HG03175 (cell line): ENCODE measurements around the gene ACOT8.
"Not testable (repeated sequence)": the region's sequence is repeated elsewhere in the genome, so short reads cannot be mapped to it uniquely, and the experiment has no call there.

Experiments
- ATAC-seq: cut with Tn5 transposase; IDR thresholded peaks from one replicate; pipeline ENCODE4 v1.9.1; 2021; ENCODE audit warnings: mild to moderate bottlenecking, moderate library complexity; ENCODE audit not compliant: unreplicated experiment

ACOT8 gene

DNA sequence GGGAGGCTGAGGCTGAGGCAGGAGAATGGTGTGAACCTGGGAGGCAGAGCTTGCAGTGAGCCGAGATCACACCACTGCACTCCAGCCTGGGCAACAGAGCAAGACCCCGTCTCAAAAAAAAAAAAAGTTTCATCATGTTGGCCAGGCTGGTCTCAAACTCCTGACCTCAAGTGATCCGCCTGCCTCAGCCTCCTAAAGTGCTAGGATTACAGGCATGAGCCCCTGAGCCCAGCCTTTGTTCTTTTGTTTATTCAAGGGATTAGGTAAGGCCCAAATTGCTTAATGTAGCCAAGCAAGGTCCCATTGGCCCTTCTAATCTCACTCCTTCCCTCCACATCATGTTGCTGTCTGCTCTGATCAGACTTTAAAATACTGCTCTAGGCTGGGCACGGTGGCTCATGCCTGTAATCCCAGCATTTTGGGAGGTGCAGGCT lies 27.5 kb downstream of the ACOT8 start:
- not testable (repeated sequence) for ATAC-seq

DNA sequence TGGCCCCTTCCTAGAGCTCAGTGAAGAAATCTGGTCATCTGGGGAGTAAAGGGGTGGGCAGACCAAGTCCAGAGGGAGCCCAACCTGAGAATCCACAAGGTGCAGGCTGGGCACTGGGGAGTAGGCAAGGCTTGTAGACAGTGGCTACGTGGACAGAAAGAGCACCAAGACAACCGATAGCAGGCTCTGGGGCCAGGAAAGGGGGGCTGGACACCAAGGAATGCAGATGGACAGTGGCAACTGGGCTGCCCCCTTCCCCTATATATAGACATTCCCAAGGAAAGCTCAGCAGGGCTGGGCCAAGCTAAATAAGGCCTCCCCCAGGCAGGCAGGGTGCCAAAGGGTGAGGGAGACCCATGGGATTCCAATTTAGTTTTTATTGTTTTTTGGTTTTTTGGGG lies 28.6 kb downstream of the ACOT8 start:
- ATAC-seq, result no peak

DNA sequence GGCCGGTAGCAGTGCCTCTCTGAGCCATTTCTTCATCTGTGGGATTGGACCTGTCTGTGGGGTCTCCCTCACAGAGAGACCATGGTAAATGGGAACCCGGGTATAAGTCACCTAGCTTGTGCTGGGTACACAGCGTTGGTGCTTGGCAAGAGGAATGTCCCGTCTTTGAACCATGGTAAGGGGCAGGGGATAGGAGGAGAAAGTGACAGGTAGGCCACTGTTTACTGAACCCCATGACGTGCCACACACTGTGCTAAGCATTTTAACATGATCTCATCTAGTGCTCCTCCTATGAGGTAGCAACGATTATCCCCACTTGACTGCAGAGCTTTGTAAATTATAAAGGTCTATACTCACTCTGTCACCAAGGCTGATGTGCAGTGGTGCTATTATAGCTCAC lies 29.5 kb downstream of the ACOT8 start:
- no peak for ATAC-seq

DNA sequence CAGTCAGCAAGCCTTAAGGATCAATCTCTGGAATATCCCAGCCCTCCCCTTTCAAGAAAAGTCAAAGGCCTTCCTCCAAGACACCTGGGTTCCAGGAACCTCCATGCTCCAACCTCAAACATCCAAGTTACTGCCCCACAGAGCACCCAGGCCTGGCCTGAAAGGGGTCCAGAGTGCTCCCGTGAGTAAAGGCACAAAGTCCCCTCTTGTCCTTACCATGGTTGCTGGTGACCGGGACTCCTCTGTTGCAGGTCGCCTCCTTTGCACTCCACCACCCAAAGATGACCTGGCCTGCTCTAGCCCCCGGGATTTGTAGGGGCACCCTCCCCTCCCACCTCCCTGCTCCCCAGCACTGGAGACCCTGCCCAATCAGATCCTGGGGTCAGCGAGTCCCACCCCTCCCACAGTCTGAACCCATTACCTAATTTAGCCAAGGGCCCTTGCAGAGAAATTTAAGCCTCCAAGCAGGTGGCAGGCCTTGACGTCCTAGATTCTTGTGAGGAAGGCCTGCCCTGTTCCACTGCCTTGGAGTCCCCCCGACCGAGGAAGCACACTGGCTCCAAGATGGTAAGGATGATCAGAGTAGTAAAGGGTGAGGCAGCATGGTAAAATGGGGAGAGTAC lies 30.1 kb downstream of the ACOT8 start, which contains the start of gene TNNC2:
TNNC2 (minus strand) TSS at position 283 of the 623 bp plus-strand sequence; CDS start at position 219, 64 bp downstream.
- ATAC-seq, result no peak

DNA sequence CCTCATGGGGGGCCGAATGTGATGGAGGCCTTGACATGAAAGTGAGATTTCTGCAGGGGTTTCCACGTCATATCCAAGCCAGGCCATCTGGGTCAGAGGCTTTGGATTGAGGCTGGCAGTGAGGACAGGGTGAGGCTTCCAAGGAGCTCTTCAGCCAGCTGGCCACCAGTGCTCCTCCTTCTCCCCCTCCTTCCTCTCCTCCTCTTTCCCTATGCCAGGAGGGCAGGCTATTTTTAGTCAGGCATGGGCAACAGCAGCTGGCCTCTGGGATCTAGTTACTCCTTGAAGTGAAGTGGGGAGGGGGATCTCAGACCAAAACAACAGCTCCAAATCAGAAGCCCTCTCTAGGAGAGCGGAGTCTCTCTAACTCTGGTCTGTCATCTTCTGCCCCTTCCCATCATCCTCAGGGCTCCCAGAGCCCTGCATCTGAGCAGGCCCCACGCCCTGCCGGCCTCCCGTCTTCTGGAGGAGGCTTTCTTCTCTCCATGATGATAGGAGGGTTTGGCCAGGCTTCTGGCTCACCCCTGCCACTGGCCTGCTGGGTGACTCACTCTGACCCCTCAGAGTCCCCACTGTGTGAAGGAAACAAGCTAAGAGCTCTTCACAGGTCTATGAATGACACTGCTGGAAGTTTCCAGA lies 30.7 kb downstream of the ACOT8 start:
- ATAC-seq, result no peak

DNA sequence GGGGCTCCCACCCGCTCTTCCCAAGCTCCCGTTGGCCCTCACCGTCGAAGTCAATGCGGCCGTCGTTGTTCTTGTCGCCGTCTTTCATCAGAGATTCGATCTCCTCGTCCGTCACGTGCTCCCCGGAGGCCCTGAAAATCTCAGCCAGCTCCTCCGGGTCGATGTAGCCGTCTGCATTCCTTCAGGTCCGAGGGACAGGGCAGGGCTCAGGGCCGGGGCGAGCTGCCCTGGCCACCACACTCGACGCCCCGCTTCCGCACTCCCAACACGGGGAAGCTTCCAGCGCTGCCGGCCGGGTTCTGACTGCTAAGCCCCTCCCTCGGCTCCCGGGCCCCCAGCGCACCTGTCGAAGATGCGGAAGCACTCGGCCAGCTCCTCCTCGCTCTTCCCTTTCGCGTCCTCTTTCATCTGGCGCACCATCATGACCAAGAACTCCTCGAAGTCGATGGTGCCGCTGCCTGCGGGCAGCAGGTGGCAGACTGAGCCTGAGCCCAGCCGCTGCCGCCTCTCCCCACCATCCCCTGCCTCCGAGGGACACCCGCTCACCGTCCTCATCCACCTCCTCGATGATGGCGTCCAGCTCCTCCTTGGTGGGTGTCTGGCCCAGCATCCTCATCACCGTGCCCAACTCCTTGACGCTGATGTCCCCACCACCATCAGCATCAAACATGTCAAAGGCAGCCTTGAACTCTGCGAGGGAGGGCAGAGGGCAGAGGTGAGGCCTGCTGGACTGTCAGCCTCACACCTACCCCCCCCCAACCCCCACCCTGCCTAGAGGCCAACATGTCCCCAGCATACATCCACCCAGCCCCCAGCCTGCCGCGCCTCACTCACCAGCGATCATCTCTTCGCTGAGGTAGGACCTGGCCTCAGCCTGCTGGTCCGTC lies 33.0 kb downstream of the ACOT8 start:
- ATAC-seq, result no peak

DNA sequence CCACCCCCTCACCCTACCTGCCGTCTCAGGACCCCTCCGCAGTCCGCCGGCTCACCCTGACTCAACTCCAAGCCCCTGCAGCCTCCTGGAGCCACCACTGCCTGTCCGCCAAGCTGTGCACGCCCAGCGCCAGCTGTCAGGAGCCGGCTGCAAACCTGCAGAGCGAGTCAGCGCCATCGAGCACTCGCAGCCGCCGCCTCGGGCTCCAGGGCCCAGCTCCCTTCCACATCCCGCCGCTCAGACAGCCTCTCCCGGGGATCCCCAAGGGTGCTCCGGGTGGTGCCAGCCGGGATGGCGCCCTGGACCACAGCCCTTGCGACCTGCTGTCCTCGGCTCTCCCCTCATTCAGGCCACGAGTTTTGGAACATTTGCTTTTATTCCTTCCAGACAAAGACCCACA lies 34.3 kb downstream of the ACOT8 start:
- no peak for ATAC-seq

DNA sequence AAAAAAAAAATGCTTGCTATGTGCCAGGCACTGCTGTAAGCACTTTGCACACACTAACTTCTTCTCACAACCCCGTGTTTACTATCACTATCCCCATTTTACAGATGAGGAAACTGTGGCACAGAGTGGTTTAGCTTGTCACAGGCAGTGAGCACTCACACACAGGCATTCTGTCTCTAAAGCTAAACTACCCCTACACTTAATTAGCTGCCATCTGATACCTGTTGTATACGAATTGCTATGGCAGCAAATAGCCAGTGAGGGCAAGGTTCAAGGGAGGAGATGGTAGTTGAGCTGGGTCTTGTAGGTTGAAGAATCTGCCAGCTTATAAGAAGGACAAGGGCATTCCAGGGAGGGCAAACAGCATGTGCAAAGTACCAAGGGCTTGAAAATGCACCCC lies 35.2 kb downstream of the ACOT8 start:
- no peak for ATAC-seq

DNA sequence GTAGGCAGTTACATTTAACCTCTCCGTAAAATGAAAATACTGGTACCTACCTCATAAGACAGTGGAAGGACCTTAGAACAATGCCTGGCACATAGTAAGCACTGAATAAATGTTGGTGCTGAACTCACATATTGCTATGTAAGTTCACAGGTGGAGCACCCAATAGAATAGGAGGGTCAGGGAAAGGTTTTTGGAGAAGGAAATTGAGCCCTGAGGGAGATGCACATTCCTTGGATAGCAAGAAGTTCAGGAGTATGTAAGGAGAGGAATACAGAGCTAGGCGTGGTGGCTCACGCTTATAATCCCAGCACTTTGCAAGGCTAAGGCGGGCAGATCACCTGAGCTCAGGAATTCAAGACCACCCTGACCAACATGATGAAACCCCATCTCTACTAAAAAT lies 37.7 kb downstream of the ACOT8 start:
- ATAC-seq, result no peak

DNA sequence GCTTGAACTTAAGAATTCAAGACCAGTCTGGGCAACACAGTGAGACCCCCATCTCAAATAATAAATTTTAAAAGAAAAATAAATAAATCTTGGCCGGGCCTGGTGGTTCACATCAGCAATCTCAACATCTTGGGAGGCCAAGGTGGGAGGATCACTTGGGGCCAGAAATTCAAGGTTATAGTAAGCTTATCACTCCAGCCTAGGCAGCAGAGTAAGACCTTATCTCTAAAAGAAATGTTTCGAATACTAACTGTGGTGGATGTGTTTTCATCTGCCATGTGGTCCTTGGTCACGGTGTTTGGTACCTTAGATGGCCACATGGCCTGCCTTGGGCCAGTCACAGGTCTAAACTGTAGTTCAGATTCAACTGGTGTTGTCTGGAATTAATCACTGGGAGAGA lies 39.0 kb downstream of the ACOT8 start:
- ATAC-seq, result no peak

DNA sequence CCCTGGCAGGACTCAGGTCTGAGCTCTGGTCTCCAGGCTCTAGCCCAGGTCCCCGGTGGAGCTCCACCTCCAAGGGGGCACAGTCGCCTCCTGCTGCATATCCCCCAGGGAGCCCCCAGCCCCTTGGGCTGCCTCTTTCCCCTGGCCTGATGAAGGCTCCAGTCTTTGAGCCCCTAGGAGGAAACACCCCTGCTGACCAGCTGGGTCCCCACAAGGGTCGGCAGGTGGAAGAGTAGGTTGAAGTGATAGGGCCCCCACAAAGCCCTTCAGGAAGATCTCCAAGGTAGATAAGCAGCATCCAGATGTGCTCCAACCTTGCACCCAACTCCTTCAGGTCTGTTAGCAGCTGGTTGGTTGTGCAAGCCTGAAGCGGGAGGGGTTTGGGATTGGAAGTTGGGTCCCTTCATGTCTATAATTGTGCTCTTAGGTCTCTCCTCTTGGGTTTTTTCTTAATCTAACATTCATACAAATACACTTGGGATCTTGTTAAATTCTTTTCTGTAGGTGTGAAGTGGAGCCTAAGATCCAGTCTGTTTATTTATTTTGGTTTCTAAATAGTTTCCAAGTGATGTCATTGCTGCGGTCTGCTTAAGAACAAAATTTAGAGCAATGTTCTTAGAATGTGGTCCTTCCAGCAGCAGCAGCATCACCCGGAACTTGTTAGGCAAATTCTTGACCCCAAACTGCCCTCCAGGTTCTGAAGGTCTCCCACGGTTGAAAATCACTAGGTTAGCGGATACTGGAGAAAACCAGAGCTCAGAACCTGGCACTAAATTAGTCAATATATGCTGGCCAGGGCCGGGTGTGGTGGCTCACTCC lies 39.6 kb downstream of the ACOT8 start:
- no peak for ATAC-seq

DNA sequence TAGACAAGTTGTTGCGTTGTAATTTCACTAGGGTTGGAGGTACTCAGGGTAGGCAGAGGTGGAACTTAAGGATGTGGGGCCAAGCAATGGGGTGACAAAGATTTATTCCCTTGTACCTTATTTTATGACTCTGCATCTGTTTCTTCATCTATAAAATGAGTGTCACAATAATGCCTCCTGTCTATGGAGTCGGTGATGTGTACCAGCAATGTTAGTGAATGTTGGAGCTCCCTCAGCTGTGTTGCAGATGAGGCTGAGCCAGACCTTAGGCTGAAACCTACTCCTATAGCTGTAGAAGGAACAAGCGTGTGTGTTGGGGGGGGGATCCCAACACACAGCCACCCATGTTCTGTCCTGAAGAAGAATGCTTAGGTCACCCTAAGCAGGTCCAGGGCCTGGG lies 40.2 kb downstream of the ACOT8 start:
- ATAC-seq, result no peak

DNA sequence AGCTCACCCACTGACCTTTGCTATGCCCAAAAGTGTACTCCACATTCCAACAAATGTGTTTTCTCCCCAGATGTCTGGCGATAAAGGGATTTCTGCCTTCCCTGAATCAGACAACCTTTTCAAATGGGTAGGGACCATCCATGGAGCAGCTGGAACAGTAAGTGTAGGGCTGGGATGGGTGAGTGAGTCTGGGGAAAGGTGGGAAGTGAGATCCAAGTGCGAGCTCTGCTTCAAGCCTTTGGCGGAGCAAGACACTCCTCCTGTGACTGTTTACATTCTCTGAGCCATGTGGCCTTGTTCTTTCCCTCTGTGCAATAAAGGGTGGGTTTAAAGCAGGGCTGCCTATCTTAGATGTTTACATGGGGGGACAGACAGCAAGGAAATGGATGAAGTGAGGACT lies 42.9 kb downstream of the ACOT8 start:
- no peak for ATAC-seq

DNA sequence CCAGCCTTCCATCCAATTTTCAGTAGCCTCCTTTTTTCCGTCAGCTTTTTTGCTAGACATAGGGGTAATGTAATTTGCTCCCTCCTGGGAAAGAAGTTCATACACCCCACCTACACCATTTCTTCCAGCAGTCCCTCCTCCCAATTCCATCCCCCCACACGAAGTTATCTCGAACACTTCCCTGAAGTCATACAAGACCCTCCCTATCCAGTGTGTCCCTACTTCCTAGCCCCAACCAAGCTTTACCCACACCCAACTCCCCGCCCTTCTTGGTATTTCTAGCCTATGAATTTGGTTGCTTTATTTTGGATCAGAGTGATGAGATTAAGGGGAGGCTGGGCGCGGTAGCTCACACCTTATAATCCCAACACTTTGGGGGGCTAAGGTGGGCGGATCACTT lies 43.7 kb downstream of the ACOT8 start:
- no peak for ATAC-seq

DNA sequence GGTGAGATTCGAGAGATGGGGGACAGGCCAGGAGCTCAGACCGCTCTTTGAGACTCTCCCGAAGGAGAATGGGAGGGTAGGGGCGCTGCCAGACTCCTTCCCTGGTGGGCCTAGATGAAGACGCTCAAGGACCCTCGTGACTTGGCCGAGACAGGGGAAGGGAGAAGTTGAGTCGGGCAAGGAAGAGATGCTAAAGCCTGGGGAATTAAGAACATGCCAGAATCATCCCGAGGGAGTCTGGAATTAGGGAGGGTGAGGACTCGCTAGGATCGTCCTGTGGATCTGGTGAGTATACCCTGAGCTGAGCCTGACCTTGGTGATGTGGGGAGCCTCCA lies 44.2 kb downstream of the ACOT8 start:
- no peak for ATAC-seq

DNA sequence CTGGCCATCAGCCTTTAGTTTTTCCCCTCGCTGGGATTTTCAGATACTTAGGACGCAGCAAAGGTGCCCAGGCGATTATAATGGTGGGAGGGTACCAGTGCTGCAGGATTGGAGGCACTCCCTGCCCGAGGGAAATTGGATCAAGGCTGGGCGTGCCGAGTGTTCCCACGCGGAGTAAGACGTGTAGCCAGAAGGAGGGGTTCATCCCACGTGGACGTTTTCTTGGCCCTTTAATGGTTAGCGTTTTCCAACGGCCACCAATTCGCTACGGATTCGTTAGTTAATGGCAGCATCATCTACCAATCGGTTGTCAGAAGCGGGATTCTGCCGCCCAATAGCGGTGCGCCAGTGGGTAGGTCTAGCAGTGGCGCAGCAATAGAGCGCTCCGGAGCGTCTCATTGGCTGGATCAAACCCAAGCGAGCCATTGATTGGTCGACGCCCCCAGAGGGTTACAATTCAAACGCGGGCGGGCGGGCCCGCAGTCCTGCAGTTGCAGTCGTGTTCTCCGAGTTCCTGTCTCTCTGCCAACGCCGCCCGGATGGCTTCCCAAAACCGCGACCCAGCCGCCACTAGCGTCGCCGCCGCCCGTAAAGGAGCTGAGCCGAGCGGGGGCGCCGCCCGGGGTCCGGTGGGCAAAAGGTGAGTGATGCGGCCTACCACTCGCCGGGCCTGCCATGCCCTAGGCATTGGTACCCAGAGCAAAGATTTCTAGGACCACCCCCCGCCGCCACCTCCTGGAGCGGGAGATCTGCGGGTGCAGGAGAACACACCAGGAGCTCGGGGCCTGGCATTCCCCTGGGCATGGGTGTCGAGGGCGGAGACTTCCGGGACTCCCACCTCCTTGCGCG lies 44.8 kb downstream of the ACOT8 start, which contains the start of gene UBE2C:
UBE2C (plus strand) TSS at position 488 of the 849 bp plus-strand sequence; CDS start at position 540, 52 bp downstream.
- peak; percentile 100 for ATAC-seq

DNA sequence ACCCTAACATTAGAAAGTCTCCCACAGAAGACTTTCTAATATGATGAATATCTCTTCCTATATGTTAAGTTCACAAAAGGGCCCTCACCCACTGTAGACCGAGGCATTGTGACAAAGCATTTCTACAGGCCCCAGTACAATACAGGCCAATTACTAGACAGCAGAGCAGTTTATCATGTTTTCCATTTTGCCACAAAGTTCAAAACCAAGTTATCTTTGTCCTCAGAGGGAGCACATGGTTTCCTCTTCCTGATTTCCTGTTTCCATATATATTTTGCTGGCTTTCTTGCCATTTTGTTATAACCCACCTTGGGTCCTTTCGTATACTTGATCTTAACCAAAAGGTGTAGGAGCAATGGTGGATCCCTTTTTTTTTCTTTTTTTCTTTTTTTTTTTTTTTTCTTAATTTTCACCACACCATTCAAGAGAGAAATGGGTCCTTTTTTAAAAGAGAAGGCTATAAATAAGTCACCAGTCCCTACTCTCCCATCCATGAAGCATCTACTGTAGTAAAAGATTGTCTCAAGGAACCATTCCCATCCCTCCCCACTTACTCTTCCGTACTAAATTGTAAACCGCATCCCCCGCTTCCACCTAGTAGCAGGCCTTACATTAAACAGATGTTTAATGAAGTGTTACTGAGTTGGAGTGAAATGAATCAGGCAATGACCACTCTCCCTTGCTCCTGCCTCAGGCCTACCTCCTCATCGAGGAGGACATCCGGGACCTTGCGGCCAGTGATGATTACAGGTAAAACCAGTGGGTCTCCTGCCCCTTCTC lies 46.8 kb downstream of the ACOT8 start:
- ATAC-seq, result no peak

DNA sequence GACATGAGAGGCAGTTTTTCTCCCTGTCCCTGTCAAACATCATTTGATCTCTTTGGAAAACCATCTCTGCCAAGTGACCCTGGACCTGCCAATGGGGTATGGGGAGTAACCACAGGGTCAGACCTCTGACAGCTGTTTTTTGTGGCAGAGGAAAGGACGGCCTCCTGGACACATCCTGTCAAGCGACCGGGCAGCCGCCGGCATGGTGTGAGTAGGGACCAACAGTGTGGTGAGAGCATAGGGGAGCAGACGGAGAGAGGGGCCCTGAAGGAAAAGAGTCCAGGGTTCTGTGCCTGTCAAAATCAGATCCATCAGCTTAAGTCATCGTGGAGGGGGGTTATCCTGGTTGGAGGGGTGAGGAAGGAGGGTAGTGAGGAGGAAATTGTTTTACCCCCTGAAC lies 55.3 kb downstream of the ACOT8 start:
- no peak for ATAC-seq

DNA sequence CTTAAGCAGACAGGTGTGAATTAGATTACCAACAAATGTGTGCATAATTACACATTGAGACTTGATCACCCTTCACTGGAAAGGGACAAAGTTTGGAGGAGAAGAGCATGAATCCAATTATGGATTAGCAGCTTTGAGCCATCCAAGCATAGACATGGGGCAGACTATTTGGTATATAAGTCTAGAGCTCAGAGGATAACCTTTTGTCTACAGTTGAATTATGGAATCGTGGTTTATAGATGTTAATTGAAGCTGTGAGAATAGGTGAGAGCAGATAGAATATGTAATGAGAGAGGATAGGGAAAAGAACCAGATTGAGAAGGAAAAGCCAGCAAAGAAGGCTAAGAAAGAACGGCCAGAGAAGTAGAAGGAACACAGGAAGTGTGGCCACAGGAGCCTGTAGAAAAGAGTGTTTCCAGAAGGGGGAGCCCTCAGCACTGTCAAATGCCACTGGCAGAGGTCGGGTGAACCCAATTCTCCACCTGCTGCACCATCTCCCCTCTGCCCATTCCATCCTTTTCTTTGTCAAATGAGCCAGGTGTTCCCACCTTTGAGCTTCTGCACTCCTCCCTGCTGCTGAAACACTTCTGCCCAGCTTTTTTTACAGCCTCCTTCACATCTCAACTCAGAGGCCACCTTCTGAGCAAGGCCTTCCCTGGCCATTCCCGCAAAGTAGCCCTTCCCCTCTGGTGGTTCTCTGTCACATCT lies 58.1 kb downstream of the ACOT8 start:
- ATAC-seq, result peak; percentile 51
